ENCODE measurements around the gene DNAJB6. TPM values are rescaled to one million over a fixed set of nuclear protein-coding genes. Genes with fewer than 3 reads are reported as not detected.

The DNAJB6 gene
- polyA plus RNA-seq, 3 donors = 66.6 to 117 (median 116) TPM

DNA sequence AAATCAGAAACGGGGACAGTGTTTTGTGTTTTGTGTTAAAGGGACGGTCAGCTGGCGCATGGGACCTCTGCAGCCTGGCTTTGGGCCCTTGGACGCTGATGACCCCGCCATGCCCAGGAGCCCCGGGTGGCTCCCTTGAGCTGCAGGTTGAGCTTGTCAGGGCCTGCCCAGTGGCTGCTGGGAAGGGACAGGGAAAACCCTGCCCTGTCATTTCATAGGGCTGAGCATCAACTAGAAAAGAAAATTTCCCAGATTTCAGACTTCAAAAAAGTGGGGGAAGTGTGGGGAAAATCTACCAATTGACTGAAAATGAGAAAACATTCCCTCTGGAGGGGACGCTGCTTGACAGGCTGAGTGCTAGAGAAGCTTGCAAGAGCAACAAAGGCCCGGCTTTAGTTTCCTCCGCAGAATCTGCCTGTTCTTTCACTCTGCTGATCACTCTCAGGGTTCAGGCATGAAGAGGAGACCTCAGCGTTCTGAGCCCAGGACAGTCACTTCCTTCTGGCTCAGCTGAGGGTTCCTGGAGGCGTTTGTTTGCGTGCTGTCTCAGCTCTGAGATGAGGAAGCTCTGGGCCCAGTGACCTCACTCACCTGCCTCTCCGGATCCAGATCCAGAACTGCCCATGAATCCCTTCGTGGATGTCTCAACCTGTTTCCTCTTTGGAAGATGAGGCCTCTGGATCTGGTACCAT is 18.6 kb upstream of the DNAJB6 start:
- H3K27me3 ChIP-seq (ENCODE audit: control insufficient read depth in 2 of 2, insufficient read depth in 2 of 2, low read length in 2 of 2) = no peaks in the 10 kb centered on the region
- no peaks in the 10 kb centered on the region for H3K79me2 ChIP-seq (ENCODE audit: insufficient read depth, low read length)
- intact Hi-C loops (cut with micrococcal nuclease) = no loop called here
- Mint-ChIP-seq H3K4me3 (peak overlapping the region; percentile 69 to 84), H3K27ac (peak overlapping the region; percentile 76 to 90 (median 86)), H3K9me3 (no peaks in the 10 kb centered on the region), H3K4me1 (peaks cover 18% of the 10 kb centered on the region), H3K36me3 (no peaks in the 10 kb centered on the region), H3K27me3 (ENCODE audit: low read depth in 3 of 3) (peaks cover 0 to 1% (median 0%) of the 10 kb centered on the region in 3 donors)
- peak overlapping the region; percentile 31 to 77 for H3K27ac ChIP-seq (ENCODE audit: low read depth in 1 of 2, low read length in 2 of 2)
- peak overlapping the region in 1 of 3 experiments; percentile 38 for H3K4me3 ChIP-seq (replicated peaks in 1 of 3; ENCODE audit: low read depth in 2 of 3, low read length in 3 of 3)
- DNase-seq = peak; percentile 73 to 95 (median 85)
- WGBS (ENCODE audit: insufficient coverage) = 17% methylated on average over 10 of the region's 14 CpGs
- peak overlapping the region; percentile 57 for H2AFZ ChIP-seq (ENCODE audit: insufficient read depth, low read depth, low read length, poor library complexity, severe bottlenecking)
- H3K4me2 ChIP-seq (replicated peaks; ENCODE audit: extremely low read depth, low read length, poor library complexity, severe bottlenecking) = peak overlapping the region; percentile 64
- H3K4me1 ChIP-seq (ENCODE audit: control insufficient read depth in 1 of 2, insufficient read depth in 2 of 2, low read length in 2 of 2) = peaks cover 11 to 12% of the 10 kb centered on the region in 2 donors
- no peaks in the 10 kb centered on the region for H3K9me3 ChIP-seq (replicated peaks in 1 of 2; ENCODE audit: control insufficient read depth in 1 of 2, insufficient read depth in 1 of 2, low read length in 2 of 2)
- H4K20me1 ChIP-seq (ENCODE audit: insufficient read depth, low read length) = no peaks in the 10 kb centered on the region
- H3K36me3 ChIP-seq (replicated peaks in 1 of 2; ENCODE audit: control insufficient read depth in 1 of 2, insufficient read depth in 2 of 2, low read length in 2 of 2) = no peaks in the 10 kb centered on the region
- TF ChIP-seq, protein P1, sequence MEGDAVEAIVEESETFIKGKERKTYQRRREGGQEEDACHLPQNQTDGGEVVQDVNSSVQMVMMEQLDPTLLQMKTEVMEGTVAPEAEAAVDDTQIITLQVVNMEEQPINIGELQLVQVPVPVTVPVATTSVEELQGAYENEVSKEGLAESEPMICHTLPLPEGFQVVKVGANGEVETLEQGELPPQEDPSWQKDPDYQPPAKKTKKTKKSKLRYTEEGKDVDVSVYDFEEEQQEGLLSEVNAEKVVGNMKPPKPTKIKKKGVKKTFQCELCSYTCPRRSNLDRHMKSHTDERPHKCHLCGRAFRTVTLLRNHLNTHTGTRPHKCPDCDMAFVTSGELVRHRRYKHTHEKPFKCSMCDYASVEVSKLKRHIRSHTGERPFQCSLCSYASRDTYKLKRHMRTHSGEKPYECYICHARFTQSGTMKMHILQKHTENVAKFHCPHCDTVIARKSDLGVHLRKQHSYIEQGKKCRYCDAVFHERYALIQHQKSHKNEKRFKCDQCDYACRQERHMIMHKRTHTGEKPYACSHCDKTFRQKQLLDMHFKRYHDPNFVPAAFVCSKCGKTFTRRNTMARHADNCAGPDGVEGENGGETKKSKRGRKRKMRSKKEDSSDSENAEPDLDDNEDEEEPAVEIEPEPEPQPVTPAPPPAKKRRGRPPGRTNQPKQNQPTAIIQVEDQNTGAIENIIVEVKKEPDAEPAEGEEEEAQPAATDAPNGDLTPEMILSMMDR (IDR thresholded peaks at IDR 0.05) = no peak
- H3K9ac ChIP-seq (ENCODE audit: insufficient read depth, low read length, poor library complexity, severe bottlenecking) = peak overlapping the region; percentile 15

DNA sequence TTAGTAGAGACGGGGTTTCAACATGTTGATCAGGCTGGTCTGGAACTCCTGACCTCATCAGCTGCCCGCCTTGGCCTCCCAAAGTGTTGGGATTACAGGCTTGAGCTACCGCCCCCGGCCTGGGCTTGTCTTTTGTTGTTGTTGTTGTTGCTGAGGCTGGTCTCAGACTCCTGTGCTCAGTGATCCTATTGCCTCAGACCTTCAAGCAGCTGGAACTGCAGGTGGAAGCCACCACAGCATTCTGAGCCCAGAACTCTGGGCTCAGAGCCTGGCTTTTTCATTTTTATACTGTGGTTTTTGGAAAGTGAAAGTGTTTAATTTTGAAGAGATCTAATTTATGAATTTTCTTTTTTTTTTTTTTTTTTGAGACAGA is 16.2 kb upstream of the DNAJB6 start:
- Mint-ChIP-seq H3K4me3 (no peak overlapping the region), H3K27me3 (ENCODE audit: low read depth in 3 of 3) (peaks cover 0 to 3% (median 2%) of the 10 kb centered on the region in 3 donors), H3K4me1 (peaks cover 18% of the 10 kb centered on the region), H3K9me3 (peaks cover 0 to under 1% (median 0%) of the 10 kb centered on the region in 7 donors), H3K27ac (no peak overlapping the region), H3K36me3 (no peaks in the 10 kb centered on the region)
- H3K9me3 ChIP-seq (replicated peaks in 1 of 2; ENCODE audit: control insufficient read depth in 1 of 2, insufficient read depth in 1 of 2, low read length in 2 of 2) = no peaks in the 10 kb centered on the region
- WGBS (ENCODE audit: insufficient coverage) = 25% methylated on average over 2 of the region's 4 CpGs
- H3K27me3 ChIP-seq (ENCODE audit: control insufficient read depth in 2 of 2, insufficient read depth in 2 of 2, low read length in 2 of 2) = no peaks in the 10 kb centered on the region
- peaks cover 11 to 12% of the 10 kb centered on the region in 2 donors for H3K4me1 ChIP-seq (ENCODE audit: control insufficient read depth in 1 of 2, insufficient read depth in 2 of 2, low read length in 2 of 2)
- H3K27ac ChIP-seq (ENCODE audit: low read depth in 1 of 2, low read length in 2 of 2) = no peak overlapping the region
- no peaks in the 10 kb centered on the region for H4K20me1 ChIP-seq (ENCODE audit: insufficient read depth, low read length)
- H3K4me2 ChIP-seq (replicated peaks; ENCODE audit: extremely low read depth, low read length, poor library complexity, severe bottlenecking) = no peak overlapping the region
- peak overlapping the region; percentile 24 for H2AFZ ChIP-seq (ENCODE audit: insufficient read depth, low read depth, low read length, poor library complexity, severe bottlenecking)
- no peaks in the 10 kb centered on the region for H3K79me2 ChIP-seq (ENCODE audit: insufficient read depth, low read length)
- TF ChIP-seq, protein P1 (IDR thresholded peaks at IDR 0.05) = no peak
- H3K36me3 ChIP-seq (replicated peaks in 1 of 2; ENCODE audit: control insufficient read depth in 1 of 2, insufficient read depth in 2 of 2, low read length in 2 of 2) = no peaks in the 10 kb centered on the region
- intact Hi-C loops (cut with micrococcal nuclease) = no loop called here
- no peak for DNase-seq
- no peak overlapping the region for H3K4me3 ChIP-seq (replicated peaks in 1 of 3; ENCODE audit: low read depth in 2 of 3, low read length in 3 of 3)
- no peak overlapping the region for H3K9ac ChIP-seq (ENCODE audit: insufficient read depth, low read length, poor library complexity, severe bottlenecking)
